ENCODE data around the gene MUCL3.

DNA sequence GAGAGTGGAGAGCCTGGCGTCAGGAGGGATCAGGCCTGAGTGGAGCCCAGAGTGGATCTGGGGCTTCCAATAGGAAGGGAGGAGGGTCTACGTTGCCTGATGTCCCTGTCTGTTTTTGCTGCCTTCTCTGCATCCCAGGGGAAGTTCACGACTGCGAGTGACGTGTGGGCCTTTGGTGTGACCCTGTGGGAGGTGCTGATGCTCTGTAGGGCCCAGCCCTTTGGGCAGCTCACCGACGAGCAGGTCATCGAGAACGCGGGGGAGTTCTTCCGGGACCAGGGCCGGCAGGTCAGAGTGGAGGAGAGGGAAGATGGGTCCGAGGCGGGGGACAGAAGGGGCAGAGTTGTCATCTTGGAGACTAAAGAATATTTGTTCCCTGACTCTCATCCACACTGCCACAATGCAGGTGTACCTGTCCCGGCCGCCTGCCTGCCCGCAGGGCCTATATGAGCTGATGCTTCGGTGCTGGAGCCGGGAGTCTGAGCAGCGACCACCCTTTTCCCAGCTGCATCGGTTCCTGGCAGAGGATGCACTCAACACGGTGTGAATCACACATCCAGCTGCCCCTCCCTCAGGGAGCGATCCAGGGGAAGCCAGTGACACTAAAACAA is 41.9 kb upstream of the MUCL3 start:
- TF ChIP-seq TAF1 (IDR thresholded peaks at IDR 0.05; ENCODE audit: borderline replicate concordance, low read depth, low read length) (no peak), POLR2A (IDR thresholded peaks at IDR 0.05; ENCODE audit: low read depth, low read length) (no peak)
